IPS DF 19.7 (cell line): ENCODE measurements around the gene FAM32A.

Experiments
- DNase-seq: peaks from one replicate; pipeline ENCODE4 v3.0.0-alpha.2; 2013; ENCODE audit warnings: low read depth, low spot score

The FAM32A gene

DNA sequence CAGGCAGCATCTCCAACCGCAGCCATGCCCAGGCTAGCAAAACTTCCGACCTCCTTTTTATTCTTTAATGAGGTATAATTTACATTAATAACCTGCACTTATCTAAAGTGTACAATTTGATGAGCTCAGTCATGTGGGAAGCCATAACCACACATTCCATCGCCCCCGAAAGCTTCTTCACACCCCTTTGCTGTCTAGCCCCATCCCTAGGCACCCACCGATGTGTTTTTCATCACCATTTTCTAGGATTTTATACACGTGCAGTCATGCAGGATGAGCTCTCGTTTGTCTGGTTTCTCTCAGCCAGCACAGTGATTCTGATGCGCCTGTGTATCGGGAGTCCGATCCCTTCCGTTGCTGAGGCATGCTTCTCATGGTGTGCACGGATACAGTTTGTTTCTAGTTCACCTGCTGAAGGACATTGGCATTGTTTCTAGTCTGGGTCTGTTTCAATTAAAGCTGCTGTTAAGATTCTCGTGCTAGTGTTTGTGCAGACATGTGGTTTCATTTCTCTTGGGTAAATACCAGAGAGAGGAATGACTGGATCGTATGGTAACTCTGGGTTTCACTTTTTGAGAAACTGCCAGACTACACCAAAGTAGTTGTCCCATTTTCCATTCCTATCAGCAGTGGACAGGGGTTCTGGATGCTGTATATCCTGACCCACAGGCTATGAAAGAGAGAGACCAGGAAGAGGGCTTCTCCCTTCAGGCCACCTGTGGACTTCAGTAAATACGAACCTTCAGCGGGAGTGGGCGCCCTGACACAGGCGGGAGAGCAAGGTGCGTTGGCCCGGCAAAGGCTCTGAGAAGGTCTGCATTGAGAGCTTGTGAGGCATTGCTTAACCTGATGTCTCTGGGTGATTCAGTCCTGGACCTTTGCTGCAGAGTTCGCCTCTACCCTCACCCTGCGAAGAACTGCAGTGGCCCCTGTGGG lies 17.4 kb downstream of the FAM32A start:
- DNase-seq, result no peak

DNA sequence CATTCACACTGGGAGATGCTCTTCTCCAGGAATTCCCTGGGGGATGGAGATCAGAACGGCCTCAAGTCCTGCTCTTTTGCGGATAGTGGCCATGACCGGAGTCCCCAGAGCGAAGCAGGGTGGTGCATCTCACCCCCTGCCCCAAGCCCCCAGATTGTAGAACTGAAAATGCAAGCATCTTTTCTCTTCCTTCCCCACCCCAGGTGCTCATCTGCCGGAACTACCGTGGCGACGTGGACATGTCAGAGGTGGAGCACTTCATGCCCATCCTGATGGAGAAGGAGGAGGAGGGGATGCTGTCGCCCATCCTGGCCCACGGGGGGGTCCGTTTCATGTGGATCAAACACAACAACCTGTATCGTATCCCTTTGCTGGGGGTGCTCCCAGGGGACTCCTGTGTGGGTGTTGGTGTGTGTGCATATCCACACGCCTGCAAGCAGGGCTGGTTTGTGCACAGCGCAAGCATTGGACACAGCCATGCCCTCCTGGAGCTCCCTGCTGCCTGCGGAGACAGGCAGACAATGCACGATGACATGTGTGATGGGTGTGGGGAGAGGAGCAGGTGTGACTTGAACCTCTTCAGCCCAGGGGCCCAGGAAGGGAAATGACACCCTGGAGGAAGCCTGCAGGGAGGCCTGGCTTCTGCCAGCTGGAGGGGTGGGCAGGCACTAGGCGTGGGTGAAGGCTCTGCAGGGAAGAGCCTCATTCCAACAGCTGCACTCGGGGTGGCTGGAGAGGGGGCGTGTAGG lies 18.2 kb downstream of the FAM32A start:
- DNase-seq, result no peak

DNA sequence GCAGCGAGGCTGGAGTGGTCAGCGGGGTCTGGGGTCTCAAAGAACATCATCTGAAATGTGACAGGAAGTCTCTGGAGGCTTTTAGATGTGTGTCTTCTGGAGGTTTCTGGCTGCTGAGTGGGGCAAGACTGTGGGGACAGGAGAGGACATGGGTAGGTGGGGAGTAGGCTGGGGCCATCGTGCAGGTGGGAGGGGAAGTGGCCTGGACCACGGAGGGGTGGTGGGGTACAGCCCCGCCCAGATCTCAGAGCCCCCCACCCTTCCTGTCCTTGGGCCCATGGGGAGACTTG lies 18.7 kb downstream of the FAM32A start:
- no peak for DNase-seq

DNA sequence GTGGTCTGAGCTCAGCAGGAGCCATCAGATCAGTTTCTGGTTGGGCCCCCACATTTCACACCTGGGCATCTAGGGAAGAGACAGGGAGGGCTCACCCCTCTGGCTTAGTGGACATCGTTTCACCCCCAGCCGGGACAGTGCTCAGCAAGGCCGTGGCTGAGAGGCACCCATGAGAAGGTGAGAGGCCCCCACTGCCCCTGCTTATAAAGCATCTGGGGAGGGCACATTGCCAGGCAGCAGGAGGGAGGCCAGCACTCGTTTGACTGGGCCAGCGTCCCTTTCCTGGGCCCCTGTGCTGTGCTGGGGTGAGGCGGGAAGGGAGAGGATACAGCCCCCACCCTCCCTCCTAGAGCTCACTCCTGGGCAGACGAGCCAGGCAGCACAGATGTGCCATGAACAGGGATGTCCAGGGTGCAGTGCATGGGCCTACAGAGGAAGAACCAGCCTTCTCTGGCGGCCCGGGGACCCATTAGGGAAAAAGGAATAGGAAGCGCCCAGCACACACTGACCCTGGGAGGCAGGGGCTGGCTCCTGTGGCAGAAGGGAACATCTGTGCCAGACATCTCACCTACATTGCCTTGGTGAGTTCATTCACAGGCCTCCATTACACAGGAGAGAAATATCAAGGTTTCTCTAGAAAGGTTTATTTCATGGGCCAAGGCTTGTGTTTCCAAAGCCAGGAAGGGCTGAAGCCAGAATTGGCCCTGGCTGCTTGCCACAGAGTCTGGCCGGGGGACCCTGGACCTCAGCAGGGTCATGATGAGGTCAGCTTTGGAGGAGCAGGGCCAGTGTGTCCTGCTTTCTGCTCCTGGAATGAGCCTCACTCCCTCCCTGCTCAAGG lies 20.2 kb downstream of the FAM32A start:
- no peak for DNase-seq

DNA sequence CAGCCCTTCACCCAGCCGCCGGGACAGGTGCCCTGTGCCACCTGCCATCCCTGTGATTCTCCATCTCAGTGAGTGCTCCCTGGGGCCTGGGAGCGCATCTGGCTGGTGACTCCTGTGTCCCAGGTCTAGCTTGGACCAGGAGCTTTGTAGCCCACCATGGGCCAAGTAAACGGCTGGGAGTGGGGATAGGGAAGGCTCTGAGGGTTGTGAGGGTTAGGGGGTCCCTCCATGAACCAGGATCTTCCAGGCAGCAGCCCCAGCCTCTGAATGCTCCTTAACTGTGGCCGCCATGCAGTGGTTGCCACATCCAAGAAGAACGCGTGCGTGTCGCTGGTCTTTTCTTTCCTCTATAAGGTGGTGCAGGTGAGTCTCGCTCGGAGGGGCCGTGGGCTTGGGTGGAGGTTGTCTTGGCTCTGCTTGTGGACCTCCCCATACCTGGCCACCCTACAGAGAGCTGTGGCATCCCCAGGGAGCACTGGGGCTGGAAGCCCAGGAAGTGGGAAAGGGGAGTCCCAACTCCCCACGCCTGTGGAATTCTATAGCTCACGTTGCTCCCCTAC lies 20.9 kb downstream of the FAM32A start:
- DNase-seq, result no peak

DNA sequence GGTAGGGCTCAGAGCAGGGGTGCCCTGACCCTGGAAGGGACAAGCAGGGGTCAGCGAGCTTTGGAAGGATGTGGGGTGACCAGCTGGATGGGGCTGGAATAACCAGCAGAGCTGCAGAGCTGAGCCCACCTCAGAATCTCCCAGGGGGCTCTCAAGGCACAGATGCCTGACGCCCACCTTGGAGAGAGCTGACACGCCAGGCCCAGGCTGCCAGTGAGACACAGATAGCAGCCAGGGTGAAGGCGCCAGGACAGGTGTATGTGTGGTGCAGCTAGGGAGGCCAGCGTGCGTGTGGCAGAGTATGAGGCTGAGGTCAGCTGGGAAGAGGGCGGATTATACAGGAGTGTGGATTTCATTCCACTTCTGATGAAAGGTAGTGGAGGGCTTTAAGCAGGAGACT lies 21.4 kb downstream of the FAM32A start:
- no peak for DNase-seq

DNA sequence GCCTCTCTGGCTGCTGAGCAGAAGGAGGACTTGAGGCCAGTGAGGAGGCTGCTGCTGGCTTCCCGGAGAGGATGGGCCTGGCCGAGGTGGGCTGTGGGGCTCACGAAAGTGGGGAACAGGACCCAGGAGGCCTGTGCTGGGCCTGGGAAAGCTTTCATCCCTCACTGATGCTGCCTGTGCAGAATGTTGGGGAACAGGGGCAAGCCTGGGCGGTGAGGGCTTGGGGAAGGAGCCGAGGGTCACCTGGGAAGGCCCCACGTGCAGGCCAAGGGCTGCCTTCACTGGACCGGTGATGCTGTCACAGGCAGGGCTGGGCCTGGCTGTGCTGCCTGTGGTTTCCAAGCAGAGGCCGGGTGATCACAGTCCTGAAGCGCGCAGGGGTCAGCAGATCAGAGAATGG lies 21.9 kb downstream of the FAM32A start:
- no peak for DNase-seq

DNA sequence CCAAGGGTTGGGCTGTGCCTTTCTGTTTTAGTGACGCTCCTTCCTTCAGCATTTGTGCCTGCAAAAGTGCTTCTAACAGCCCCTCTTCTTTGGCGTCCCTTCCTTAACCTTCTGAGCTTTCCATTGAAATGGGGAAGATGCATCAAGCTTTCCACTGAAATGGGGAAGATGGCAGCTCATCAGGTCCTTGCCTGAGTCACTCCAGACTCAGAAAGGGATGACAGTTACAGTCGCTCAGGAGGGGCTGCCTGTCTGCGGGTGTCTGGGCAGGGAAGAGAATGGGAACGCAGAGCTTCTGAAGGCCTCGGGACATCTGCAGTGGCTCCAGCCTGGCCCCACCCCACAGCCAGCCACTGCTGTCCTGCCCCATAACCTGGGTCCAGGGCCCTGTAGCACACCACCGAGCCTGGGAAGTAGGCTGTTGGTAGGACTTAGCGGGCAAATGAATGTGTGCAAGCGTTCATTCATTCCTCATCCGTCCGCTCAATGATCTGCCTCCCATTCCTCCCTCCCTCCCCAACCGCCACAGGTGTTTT lies 22.3 kb downstream of the FAM32A start:
- DNase-seq, result no peak

DNA sequence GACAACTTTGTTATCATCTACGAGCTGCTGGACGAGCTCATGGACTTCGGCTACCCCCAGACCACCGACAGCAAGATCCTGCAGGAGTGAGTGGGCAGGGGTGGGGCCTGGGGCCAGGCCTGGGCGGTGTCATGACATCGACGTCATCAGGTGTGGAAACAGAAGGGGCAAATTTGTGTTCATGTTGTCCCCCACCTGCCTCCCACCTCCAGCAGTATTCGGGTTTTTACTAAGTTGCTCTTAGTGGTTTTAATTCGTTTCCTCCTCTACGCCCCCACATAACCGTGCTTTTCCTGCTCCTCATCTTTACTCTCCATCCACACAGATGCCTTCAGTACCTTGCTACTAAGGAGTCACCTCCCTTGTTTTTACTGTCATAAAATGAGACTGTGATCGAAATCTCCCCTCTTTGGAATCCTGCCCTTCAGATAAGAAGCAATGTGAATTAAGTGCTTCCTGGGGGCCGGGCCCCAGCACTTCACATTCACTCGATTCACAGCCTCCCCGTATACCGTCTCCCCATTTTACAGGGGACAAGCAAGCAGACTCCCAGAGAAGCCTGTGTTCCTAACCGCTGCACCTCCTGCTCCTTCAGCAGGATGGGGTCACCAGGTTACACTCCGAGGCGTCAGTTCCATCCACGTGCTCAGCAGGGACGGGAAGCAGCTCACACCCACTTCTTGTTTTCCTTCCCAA lies 23.0 kb downstream of the FAM32A start:
- no peak for DNase-seq

DNA sequence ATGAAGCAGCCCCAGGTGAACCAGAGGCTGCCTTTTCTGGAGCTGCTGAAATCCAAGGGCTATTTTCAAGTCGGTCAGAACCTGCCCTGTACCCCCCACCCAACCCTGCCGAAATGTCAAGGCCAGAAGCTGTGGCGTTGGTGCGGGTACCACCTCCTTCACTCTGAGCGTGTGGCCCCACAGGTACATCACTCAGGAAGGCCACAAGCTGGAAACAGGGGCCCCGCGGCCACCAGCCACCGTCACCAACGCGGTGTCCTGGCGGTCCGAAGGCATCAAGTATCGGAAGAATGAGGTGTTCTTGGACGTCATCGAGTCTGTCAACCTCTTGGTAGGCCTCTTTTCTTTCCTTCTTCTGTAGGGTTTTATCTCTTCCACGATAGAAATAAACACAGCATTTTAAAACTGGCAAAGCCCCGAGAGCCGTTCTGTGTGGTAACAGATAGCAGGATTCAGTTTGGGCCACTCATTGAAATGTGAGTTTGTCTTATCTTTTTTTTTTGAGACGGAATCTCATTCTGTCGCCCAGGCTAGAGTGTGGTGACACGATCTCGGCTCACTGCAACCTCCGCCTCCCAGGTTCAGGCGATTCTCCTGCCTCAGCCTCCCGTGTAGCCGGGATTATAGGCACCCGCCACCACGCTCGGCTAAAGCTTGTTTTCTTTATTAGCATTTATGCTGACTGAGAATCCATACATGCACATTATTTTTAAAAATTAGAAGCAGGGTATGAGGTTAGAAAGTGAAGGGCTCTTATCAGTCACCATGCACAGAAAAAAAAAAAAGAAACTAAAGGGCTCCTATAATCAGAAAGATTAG lies 23.8 kb downstream of the FAM32A start:
- no peak for DNase-seq

DNA sequence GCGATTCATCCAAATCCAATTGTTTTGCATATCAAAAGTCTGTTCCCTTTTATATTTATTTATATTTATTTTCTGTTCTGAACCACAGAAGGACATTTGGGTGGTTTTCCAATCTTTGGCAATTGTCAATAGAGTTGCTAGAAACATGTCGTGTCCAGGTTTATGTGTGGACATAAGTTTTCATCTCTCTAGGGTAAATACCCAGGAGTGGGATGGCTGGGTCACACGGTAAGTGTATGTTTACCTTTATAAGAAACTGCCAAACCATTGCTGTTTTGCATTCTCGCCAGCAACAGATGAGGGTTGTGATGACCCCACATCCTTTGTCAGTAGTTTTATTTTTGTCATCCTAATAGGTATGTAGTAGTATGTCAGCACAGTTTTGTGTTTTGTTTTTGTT lies 25.0 kb downstream of the FAM32A start:
- DNase-seq, result no peak

DNA sequence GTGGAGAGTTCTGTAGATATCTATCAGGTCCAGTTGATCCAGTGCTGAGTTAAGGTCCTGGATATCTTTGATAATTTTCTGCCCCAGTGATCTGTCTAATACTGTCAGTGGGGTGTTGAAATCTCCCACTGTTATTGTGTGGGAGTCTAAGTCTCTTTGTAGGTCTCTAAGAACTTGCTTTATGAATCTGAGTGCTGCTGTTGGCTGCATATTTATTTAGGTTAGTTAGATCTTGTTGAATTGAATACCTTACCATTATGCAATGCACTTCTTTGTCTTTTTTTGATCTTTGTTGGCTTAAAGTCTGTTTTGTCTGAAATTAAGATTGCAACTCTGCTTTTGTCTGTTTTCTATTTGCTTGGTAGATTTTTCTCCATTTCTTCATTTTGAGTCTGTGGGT lies 27.9 kb downstream of the FAM32A start:
- no peak for DNase-seq

DNA sequence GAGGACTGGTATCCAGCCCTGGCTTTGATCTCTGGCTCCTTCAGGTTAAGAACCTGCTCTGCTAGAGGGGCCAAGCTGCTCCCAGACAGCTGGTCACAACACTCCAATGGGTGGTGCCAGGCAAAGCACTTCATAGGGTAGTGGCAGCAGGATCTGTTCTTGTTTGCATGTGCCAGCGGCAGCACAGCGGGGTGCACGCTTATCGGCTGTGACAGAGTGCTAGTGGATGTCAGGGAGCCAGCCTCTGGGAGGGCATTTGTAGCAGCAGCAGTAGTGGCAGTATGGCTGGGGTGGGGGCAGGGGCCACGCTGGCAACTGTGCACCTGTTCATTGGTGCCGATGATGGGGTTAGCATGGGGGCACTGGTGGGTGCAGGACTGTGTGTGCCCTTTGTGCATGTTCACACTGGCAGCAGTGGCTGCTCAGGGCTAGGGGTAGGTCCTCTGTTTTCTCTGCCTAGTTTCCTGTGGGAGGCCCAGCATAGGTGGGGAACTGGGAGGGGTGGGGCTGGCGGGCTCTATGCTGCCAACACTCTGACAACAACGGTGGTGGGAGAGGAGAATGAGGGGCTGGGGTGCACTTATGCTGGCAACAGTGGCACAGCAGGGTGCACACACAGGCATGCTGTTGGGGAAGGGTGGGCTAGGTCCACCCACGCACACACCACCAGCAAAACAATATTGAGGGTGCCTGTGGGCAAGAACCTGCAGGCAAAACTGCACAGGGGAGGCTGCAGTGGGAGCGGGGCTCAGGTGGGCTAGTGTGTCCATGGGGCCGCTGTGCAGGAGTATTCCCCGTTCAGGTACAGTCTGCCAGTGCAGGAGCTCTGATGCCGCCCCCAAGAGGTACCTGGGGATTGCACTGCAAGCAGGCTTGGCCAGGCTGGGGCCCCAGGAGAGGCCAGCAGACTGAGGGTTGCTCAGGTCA lies 31.8 kb downstream of the FAM32A start:
- no peak for DNase-seq

DNA sequence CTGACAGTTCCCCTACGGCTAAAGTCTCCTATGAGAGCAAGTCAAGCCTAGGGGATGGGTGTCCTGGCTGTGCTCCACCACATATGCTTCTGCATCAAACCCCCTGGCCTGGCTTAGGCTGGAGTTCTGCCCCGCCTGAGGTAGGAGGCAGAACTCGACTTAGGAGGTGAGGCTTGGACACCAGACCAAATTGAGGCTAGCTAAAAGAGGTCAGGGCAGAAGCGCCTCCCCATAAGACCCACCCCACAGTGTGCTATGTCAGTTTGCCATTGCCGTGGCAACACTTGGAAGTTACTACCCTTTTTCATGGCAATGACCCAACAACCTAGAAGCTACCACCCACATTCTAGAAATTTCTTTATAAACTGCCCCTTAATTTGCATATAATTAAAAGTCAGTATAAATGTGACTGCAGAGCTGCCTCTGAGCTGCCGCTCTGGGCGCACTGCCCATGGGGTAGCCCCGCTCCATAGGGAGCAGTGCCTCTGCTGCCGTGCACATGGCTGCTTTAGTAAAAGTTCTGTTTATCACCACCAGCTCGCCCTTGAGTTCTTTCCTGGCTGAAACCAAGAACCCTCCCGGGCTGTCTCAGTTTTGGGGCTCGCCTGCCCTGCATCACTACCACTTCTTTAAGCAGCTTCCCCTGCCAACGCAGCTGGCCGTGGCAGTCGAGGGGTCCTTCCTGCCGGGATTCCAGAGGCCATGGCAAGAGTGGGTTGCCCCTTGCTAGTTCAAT lies 32.7 kb downstream of the FAM32A start:
- DNase-seq, result no peak

DNA sequence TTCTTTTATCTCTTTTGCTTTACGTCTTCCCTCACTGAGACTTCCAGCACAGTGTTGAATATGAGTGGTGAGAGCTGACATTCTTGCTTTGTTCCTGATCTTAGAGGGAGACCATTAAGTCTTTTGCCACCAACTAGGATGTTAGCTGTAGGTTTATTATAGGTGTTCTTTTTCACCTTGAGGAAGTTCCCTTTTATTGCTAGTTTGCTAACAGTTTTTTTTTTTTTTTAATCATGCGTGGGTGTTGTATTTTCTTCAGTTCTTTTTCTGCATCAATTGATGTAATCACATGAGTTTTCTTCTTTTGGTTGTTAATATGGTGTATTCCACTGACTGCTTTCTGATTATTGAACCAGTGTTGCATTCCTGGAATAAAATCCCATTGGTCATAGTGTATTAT lies 33.6 kb downstream of the FAM32A start:
- DNase-seq, result no peak

DNA sequence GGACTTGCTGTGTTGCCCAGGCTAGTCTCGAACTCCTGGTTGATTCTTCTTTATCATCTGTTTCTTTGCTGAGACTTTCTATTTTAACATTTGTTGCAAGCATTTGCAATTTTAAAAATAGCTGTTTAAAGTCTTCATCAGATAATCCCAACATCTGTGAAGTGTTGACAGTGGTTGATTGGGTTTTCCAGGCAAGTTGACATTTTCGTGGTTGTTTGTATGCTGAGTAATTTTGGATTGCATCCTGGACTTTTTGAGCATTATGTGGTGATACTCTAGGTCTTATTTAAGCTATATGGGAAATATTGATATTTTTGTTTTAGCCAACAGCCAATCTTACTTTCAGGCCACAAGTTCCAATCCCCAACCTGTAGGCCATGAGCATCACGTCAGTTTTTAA lies 37.6 kb downstream of the FAM32A start:
- DNase-seq, result no peak

DNA sequence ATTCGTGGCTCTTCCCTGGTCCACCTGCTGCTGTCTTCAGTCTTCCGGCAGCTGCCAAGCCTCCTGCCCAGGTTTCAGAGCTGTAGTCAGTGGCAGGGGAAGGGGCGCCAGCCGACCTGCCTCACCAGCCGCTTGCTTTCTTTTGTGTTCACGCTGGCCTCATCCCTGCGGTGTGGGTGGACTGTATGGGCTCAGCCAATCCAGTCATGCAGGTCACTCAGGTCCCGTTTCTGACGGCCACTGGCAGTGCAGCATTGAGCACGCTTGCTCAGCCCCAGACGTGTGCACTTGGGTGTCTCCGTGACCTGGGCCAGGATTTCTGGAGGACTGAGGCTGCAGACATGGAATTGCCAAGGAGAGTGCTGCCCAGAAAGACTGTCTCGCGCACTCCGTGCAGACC lies 38.5 kb downstream of the FAM32A start:
- no peak for DNase-seq

DNA sequence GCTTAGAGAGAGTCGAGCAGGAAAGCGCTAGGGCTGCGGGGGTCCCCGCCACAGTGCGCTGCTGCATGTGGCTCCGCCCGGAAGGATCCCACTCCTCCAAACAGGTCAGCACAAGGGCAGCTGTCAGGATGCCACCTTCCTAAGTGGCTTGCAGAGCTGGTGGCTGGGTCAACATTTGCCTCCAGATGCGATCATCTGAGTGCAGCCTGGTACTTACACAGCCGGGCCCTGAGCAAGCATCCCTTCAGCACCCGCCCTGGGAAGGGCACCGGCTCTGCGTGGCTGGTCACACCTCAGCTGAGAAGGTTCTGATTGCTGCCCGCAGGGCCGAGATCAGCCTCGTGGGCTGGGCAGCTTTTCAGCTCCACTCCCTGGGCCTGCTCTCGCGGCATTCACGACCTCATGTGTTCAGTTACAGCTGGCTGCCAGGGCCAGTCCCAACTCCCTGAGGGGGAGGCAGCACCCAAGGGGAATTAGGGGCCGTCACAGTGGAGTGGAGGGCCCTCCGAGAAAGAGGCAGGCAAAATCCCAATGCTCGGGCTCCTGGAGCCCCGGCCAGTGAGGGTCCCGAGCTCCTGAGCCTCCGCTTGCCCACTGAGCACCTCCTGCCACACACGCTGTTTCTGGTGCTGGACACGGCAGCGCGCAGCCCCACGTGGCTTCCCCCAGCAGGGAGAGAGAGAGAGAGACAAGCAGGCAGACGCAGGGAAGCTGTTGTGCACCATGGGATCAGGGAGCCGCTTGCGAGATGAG lies 39.3 kb downstream of the FAM32A start:
- no peak for DNase-seq
